Psoas muscle (tissue), 8 donors: ENCODE measurements around the gene FGFR3. TPM values are rescaled to one million over a fixed set of nuclear protein-coding genes. Genes with fewer than 3 reads are reported as not detected.

Source experiments
- ATAC-seq, 4 donors: fragments of 200-7000 bp; cut with Tn5 transposase; one replicate each; pipeline ENCODE4 v1.9.1; 2020; ENCODE audit warnings: moderate library complexity in 3 of 4, mild to moderate bottlenecking in 2 of 4
- DNase-seq, 2 donors: peaks; one replicate each; pipeline ENCODE4 v3.0.0-alpha.2; 2020
- H3K27ac ChIP-seq: fragments of 200-600 bp; one replicate; pipeline ENCODE4 v1.8.0; 2022
- H3K27me3 ChIP-seq, 3 donors: fragments of 200-600 bp in 1 of 3; one replicate each; pipeline versions ENCODE4 v1.6.1 to v1.8.0; 2013 to 2022; ENCODE audit warnings: low read length in 2 of 3, mild to moderate bottlenecking in 2 of 3, moderate library complexity in 1 of 3; ENCODE audit not compliant: insufficient read depth in 3 of 3
- H3K36me3 ChIP-seq, 2 donors: fragments of 200-600 bp in 1 of 2; one replicate each; pipeline versions ENCODE4 v1.6.1 to v1.8.0; 2013 to 2022; ENCODE audit warnings: low read depth in 1 of 2, mild to moderate bottlenecking in 1 of 2, moderate library complexity in 1 of 2; ENCODE audit not compliant: insufficient read depth in 1 of 2
- H3K4me1 ChIP-seq: fragments of 200-600 bp; one replicate; pipeline ENCODE4 v1.8.0; 2022
- H3K4me3 ChIP-seq: fragments of 200-600 bp; one replicate; pipeline ENCODE4 v1.8.0; 2022; ENCODE audit warnings: mild to moderate bottlenecking
- H3K9me3 ChIP-seq: fragments of 200-600 bp; one replicate; pipeline ENCODE4 v1.8.0; 2022
- WGBS, 3 donors: extraction: QIAGEN DNeasy Blood & Tissue Kit; methylation state at CpG; one replicate each; pipeline versions ENCODE4 v1.1.6 to v1.1.7; 2013; 5-methylcytosine and 5-hydroxymethylcytosine counted together
- intact Hi-C, 2 donors: fragments of 100-400 bp; cut with DNase I; formaldehyde crosslinking; loops; one replicate each; pipeline versions ENCODE4 v1.11.0 to v1.14.2; 2022
- polyA plus RNA-seq, 3 donors: library from polyadenylated mRNA; stranded (reverse); fragments of 200-250 nt; gene quantifications; one replicate each; pipeline ENCODE4 v1.2.3, GENCODE V29; 2013
- total RNA-seq, 4 donors: library from RNA; stranded (reverse); fragmentation: NEBNext Ultra II Directional in 2 of 4; extraction: Animal tissue kit (Norgen Biotek cat#: 25700) in 2 of 4; gene quantifications; one replicate each; pipeline versions ENCODE4 v1.2.1 to v1.2.4, GENCODE V29; 2021 to 2023
- TF ChIP-seq, protein P1 (sequence below): fragments of 200-600 bp; IDR thresholded peaks from one replicate; pipeline ENCODE4 v1.8.0; 2022; ENCODE audit warnings: antibody characterized with exemption
- donor health status: healthy with polysubstance abuse.
- donor health status: DM: no; HTN: no; CAD: no; lungs with moderate emphysema.
- donor health status: Bipolar disorder and iron deficiency.
- donor health status: healthy.
- donor health status: DM: yes; HTN: yes; CAD: no.
- donor health status: DM: no; HTN: no; CAD: no.
- donor health status: DM: no; HTN: no; CAD: no.
- donor health status: DM: yes; HTN: yes; CAD: no.

FGFR3 gene
- total and polyA plus RNA-seq, 7 donors, result 0.17 to 1.1 (median 0.30) TPM

DNA sequence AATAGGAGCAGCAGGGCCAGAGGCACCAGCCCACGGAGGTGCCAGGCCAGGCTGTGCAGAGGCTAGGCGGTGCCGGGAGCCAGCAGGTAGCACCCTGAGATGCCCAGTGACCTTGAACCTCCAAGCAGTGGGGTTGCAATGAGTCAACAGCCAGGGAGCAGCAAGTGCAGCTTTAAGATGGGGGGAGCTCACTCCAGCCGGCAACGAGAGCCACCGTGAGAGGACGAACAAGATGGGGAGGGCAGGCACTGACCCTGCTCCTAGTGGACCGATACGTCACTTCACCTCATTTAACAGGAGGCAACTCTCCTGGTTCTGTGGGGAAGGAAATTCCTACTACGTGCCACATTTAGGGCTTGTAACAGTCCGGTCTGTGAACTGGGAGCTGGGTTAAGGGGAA lies 58.1 kb downstream of the FGFR3 start:
- Histone ChIP-seq H3K4me3 (no peak overlapping the region), H3K27me3 (no peaks in the 10 kb centered on the region), H3K4me1 (peaks cover 34% of the 10 kb centered on the region), H3K27ac (no peak overlapping the region), H3K36me3 (peaks cover 0 to 36% of the 10 kb centered on the region in 2 donors), H3K9me3 (no peaks in the 10 kb centered on the region)
- intact Hi-C loops, result no loop called here
- WGBS, 3 donors, result 43 to 59% (median 53%) methylated on average over 11 of the region's 11 CpGs
- ATAC-seq (no peak), DNase-seq (no peak)
- TF ChIP-seq, protein P1, sequence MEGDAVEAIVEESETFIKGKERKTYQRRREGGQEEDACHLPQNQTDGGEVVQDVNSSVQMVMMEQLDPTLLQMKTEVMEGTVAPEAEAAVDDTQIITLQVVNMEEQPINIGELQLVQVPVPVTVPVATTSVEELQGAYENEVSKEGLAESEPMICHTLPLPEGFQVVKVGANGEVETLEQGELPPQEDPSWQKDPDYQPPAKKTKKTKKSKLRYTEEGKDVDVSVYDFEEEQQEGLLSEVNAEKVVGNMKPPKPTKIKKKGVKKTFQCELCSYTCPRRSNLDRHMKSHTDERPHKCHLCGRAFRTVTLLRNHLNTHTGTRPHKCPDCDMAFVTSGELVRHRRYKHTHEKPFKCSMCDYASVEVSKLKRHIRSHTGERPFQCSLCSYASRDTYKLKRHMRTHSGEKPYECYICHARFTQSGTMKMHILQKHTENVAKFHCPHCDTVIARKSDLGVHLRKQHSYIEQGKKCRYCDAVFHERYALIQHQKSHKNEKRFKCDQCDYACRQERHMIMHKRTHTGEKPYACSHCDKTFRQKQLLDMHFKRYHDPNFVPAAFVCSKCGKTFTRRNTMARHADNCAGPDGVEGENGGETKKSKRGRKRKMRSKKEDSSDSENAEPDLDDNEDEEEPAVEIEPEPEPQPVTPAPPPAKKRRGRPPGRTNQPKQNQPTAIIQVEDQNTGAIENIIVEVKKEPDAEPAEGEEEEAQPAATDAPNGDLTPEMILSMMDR, result no peak

DNA sequence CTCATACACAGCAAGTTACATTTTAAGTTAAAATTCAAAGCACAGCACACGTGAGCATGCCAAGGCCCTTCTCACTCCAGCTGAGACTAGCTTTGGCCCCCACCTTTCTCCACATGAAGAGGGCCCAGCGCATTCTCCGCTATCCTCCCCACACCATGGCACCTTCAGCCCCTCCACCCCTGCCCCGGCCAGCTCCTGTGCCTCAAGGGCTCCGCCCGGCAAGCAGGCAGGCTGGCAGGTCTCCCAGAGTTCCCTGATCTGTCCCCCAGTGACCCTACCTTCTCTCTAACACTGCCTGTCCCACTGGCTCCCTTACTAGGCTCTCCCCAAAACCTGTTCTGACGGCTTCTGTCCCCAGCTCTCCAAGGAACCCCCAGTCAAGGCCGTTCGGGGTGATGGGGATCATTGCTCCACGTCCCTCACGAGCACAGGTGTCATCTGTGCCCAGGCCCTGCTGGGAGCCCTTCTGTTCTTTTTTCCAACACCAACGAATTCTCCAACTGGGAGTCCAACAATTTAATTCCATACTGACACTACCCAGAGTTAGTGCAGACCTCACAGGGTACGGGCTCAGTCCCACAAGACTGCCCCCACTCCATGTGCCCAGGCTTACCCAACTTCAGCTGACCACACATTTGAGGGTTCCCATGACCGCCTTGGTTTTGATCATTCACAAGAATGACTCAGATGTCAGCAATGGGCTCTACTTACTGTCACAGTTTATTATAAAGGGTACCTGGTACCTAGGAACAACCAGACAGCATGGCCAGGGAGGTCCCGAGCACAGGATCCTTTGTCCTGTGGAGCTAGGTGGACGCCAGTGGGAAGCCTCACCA lies 58.7 kb downstream of the FGFR3 start:
- Histone ChIP-seq H3K4me1 (peaks cover 34% of the 10 kb centered on the region), H3K27me3 (no peaks in the 10 kb centered on the region), H3K36me3 (peaks cover 0 to 29% of the 10 kb centered on the region in 2 donors), H3K27ac (no peak overlapping the region), H3K4me3 (no peak overlapping the region), H3K9me3 (no peaks in the 10 kb centered on the region)
- intact Hi-C loops, result no loop called here
- DNase-seq (no peak), ATAC-seq (no peak)
- 62 to 70% (median 66%) methylated on average over 16 of the region's 16 CpGs for WGBS, 3 donors
- TF ChIP-seq, protein P1, result no peak

DNA sequence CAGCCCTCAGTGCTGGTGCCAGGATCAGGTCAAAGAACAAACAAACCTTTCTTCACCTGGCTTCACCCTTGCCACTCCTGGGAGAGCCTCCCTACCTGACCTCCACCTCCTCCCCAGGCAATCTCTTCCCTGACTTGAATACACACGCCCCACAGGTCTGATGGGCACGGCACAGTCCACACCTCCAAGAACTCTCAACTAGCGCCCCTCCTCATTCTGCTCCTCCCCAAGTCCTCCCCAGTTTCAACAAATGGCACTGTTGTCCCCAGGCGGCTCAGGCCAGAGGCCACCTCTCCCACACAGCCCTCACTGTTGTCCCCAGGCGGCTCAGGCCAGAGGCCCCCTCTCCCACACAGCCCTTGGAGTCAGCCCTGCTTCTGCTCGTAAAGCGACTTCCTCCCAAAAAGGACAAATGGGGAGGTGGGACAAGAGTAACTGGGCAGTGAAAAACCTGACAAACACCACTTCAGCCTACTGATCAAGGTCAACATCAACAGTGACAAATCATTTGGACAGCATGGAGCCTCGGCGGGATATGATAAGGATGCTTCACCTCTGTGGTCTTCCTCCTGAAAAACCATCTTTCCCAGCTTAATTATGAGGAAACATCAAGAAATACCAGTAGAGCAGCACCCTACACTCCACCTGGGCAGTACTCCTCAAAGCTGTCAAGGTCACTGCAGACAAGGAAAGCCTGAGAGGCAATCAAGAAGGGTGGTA lies 60.0 kb downstream of the FGFR3 start:
- ATAC-seq, result no peak
- TF ChIP-seq, protein P1, result no peak
- peaks cover 36% of the 10 kb centered on the region for H3K4me1 ChIP-seq
- intact Hi-C loops, result no loop called here
- WGBS, 3 donors, result 80 to 82% (median 82%) methylated on average over 9 of the region's 9 CpGs
- H3K36me3 ChIP-seq, result peaks cover 0 to 18% of the 10 kb centered on the region in 2 donors
- H3K4me3 ChIP-seq, result no peak overlapping the region
- no peak for DNase-seq
- H3K9me3 ChIP-seq, result no peaks in the 10 kb centered on the region
- no peak overlapping the region for H3K27ac ChIP-seq
- H3K27me3 ChIP-seq, result no peaks in the 10 kb centered on the region

DNA sequence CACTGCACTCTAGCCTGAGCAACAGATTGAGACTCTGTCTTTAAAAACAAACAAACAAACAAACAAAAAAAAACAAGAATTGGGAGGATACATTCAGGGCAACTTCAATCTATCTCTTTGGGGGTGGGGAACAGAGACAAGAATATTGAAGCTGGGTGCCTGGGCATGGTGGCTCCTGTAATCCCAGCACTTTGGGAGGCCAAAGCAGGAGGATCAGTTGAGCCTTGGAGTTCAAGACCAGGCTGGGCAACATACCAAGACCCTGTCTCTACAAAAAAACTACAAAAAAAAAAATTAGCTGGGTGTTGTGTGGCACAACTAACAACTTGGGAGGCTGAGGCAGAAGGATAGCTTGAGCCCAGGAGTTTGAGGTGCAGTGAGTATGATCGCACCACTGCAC lies 61.7 kb downstream of the FGFR3 start:
- 68 to 88% (median 79%) methylated on average over 1 of the region's 1 CpG for WGBS, 3 donors
- Histone ChIP-seq H3K4me1 (peaks cover 36% of the 10 kb centered on the region), H3K36me3 (peaks cover 0 to 6% of the 10 kb centered on the region in 2 donors), H3K27me3 (no peaks in the 10 kb centered on the region), H3K27ac (no peak overlapping the region), H3K9me3 (no peaks in the 10 kb centered on the region), H3K4me3 (peak overlapping the region; percentile 95)
- DNase-seq, result no peak
- intact Hi-C loops, result loop anchor here in 1 of 2 donors (5.0 kb wide), 1 partner anchor 43 kb away; no protein-coding TSS in a partner anchor
- TF ChIP-seq, protein P1, result no peak
- no peak for ATAC-seq
